SK-MEL-5 (cell line): Measurements from ENCODE around the gene DHODH. TPM values are rescaled to one million over a fixed set of nuclear protein-coding genes. Genes with fewer than 3 reads are reported as not detected.
"Not testable (repeated sequence)": the region's sequence is repeated elsewhere in the genome, so short reads cannot be mapped to it uniquely, and the experiment has no call there.

ENCODE experiments used
- DNase-seq: peaks from one replicate; pipeline ENCODE4 v3.0.0-alpha.2; 2016; ENCODE audit warnings: low read depth, low spot score
- in situ Hi-C: cut with HindIII; loops from 2 replicates; pipeline ENCODE4 v1.10.0; 2016; ENCODE audit warnings: low sequenced_read_pairs, high pct_unique_total_duplicates, low pct_unique_long_range_greater_than_20kb
- polyA plus RNA-seq, 2 experiments: library from polyadenylated mRNA; depleted of rRNA; stranded (reverse); fragments of >200 nt; gene quantifications; 2 replicates each; pipeline ENCODE4 v1.2.3, GENCODE V29; 2015
- total RNA-seq: library from RNA; depleted of rRNA; stranded (reverse); fragments of >200 nt; shearing (Covaris generic); gene quantifications from 2 replicates; pipeline ENCODE4 v1.2.3, GENCODE V29; 2014; rRNA removed

The DHODH gene
- 10.1 and 10.5 TPM in 2 replicates for total RNA-seq
- 11.1 and 12.5 TPM in 2 replicates for polyA plus RNA-seq (2015; cell fraction: cytosol; rRNA removed)
- 12.2 and 17.3 TPM in 2 replicates for polyA plus RNA-seq (2015; cell fraction: nucleus; rRNA removed)

DNA sequence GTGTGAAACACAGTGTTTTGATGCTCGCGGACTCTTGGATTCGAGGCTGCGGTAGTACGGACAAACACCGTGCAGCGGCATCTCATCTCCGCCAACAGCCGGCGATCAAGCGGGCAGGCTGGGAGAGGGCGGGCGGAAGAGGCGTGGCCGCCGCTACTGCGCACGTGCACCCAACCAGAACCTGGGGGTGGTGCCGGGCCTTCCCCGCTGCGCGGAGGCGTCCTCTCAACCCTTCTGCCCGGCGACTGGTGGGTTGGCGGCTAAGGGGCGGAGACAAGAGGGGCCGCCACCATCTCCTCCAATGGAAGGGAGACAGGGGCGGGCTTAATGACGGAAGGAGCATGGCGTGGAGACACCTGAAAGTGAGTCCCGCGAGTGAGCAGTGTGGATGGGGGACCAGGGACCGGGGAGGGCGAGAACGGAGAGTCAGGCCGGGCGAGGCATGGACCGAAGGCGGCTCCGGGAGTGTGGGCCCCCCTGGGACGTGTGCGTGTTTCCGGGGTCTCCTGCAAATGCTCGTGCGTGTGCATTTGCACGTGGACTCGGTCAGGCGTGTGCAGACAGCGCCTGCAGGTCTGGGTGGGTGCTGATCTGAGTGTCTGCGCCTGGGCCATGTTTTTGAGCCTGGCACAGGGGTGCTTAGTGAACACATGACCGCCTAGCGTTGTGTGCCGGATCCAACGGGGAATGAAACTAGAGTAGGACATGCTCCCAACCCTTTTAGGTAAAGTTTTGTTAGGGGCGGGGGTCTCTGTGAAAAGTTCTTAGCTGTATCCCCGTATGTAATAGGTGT lies at the start of gene DHODH:
Gene DHODH, plus strand, starts transcription at position 321 of the 793 bp plus-strand sequence. Its CDS starts 21 bp downstream, at position 342.
- DNase-seq: peak; percentile 96
- in situ Hi-C loops: no loop called here

DNA sequence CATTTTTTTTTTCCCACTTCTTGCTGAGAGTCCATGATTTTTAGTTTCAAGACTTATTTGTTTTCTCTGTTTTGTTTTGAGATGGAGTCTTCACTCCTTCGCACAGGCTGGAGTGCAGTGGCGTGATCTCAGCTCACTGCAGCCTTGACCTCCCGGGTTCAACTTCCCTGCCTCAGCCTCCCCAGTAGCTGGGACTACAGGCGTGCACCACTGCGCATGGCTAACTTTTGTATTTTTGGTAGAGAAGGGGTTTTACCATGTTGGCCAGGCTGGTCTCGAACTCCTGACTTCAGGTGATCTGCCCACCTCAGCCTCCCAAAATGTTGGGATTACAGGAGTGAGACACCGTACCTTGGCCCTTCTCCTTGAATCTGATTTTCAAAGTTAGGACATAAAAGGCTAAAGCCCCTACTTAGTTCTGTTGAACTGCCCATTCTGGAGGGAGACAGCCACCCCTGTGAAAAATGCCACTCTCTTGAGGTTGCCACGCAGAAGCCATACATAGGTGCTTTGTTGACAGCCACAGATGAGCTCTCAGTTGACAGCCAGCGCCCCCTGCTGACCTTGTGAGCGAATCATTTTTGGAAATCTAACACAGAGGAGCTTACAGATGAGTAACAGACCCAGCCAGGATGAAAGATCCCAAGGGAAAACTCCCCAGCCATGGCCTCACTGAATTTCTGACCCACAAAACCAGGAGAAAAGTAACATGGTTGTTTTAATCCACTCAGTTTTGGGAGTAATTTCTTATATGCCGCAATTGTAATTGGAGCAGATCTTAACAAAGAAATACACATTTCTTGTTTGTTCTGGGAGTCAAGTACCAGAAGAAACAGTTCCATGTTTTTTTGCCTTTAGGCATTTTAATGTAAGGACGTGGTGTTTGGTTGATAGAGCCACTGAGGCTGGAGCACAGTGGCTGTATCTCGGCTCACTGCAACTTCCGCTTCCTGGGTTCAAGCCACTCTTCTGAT lies 47.2 kb upstream of the DHODH start:
- DNase-seq: peak; percentile 95
- in situ Hi-C loops: no loop called here

DNA sequence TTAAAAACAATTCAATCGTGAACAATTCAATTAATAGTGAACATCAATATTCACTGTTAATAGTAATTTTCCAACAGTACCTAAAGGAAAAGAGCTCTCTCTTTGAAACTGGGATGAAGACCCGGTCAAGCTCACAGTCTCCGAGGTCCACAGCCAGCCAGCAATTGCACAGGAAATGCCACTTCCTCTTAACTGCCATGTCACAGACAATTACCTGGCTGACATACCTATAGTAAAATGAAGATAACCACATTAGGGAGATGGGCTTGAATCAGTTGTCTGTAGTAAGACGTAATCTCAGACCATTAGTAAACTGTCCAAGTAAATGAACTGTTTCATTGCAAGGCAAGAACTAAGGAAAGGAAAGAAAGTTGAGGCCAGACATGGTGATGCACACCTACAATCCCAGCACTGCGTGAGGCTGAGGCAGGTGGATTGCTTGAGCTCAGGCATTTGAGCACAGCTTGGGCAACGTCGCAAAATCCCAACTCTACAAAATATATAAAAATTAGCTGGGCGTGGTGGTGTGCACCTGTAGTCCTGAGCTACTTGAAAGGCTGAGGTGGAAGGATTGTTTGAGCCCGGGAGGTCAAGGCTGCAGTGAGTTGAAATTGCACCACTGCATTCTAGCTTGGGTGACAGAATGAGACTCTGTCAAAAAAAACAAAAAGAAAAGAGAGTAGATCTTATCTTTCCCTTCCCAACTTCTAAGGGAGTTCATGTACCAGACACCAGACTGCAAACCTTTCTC lies 45.2 kb upstream of the DHODH start:
- DNase-seq: no peak
- in situ Hi-C loops: no loop called here

DNA sequence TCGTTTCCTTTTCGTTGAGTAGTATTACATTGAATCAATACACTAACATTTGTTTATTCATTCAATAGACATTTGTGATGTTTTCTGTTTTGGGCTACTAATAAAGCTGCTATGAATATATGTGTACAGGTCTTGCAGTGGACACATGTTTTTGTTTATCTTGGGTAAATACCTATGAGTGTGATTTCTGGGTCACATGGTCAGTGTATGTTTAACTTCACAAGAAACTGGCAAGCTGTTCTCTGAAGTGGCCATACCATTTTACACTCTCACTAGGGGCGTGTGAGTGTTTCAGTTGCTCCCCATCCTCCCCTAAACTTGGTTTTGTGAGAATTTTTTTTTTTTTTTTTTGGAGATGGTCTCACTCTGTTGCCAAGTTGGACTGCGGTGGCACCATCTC lies 43.3 kb upstream of the DHODH start:
- in situ Hi-C loops: no loop called here
- DNase-seq: no peak

DNA sequence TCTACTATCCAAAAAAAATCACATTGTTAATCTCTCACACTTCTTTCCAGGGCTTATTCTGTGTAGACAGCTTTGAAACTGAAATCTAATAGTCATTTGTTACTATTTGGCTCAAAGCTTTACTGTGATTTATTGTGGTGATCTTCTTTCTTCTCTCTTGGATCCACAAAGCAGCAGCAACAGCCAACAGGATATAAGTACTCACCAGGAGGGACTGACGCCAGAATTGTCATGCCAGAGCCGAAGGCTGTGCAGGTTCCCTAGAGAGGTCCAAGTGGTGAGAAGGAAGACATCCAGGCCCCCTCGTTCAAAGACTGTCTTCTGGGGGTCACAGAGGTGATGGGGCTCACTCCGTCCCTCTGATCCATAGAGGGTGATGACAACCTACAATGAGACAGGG lies 41.6 kb upstream of the DHODH start:
- in situ Hi-C loops: no loop called here

DNA sequence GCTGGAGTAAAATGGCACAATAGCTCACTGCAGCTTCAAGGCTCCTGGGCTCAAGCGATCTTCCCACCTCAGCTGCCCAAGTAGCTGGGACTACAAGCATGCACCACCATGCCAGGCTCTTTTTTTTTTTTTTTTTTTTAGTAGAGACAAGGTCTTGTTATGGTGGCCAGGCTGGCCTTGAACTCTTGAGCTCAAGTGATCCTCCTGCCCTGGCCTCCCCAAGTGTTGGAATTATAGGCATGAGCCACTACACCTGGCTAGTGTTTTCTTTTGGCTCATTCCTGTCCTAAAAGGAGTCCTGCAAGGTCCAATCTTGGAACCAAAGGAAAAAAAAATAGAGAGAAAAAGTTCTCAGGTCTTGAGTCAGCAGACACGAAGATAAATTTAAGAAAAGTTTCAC lies 39.2 kb upstream of the DHODH start:
- in situ Hi-C loops: no loop called here
- DNase-seq: no peak

More for the DNA sequence above, 41.6 kb upstream of the DHODH start:
- DNase-seq: no peak

DNA sequence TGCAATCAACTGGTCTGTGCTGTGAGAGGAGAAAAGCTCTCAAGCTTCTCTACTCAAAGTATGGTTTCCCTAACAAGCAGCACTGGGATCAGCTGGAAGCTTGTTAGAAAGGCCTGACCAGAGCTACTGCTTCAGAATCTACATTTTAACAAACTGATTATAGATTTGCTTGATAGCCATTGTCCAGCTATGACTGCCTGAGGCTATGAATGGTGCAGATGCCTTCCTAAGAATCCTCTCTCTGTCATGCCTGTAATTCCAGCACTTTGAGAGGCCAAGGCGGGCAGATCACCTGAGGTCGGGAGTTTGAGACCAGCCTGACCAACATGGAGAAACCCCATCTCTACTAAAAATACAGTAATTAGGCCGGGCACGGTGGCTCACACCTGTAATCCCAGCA lies 37.0 kb upstream of the DHODH start:
- in situ Hi-C loops: no loop called here
- no peak for DNase-seq

DNA sequence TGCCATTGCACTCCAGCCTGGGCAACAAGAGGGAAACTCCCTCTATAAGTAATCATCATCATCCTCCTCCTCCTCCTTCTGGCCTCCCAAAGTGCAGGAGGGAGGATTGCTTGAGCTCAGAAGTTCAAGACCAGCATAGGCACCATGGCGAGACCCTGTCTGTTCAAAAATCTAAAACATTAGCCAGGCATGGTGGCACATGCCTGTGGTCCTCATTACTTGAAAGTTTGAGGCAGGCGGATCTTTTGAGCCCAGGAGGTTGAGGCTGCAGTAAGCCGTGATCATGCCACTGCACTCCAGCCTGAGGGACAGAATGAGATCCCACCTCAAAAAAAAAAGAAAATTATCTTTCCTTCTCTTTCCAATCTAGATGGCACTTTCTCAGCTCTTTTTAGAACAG lies 36.2 kb upstream of the DHODH start:
- no peak for DNase-seq
- in situ Hi-C loops: no loop called here

DNA sequence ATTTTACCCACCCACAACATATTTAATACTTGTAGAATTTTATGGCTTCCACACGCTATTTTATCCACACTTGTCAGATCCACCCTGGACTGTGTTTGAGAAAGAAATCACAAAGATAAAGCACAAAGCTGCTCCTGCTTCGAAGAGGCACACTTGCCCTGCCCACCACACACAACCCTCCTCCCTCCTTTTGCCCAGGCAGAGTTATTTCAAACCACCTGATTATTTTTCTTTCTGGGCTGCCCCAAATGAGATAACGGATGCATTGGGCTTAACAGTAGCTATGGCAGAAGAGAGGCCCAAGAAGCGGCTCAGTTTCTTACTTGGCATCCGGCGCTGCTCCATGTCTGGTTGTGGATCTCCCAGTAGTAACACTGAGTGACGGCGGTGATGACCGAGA lies 35.5 kb upstream of the DHODH start:
- no peak for DNase-seq
- in situ Hi-C loops: no loop called here

DNA sequence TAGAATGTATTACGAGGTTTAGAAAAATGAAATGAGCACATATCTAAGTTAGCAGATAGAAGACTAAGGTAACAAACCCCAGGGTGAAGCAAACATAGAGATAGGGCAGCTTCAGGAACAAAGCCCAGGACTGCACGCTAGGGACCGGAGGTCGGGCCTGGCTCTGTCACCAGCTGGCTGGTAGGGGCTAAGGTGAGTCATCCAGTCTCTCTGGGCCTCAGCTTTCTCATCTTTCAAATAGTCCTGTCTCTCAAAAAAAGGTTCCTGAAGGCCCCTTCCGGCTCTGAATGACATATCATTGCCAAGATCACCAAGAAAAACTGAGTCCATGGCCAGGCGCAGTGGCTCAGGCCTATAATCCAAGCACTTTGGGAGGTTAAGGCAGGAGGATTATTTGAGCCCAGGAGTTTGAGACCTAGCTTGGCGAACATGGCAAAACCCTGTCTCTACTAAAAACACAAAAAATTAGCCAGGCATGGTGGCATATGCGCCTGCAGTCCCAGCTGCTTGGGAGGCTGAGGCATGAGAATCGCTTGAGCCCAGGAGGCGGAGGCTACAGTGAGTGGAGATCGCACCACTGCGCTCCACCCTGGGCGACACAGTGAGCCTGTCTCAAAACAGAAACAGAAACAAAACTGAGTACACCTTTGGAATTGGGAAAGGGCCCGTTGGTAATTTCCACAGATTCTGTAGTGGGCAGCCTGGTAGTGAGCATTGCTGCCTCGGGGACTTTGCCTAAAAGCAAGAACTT lies 34.3 kb upstream of the DHODH start:
- in situ Hi-C loops: no loop called here

DNA sequence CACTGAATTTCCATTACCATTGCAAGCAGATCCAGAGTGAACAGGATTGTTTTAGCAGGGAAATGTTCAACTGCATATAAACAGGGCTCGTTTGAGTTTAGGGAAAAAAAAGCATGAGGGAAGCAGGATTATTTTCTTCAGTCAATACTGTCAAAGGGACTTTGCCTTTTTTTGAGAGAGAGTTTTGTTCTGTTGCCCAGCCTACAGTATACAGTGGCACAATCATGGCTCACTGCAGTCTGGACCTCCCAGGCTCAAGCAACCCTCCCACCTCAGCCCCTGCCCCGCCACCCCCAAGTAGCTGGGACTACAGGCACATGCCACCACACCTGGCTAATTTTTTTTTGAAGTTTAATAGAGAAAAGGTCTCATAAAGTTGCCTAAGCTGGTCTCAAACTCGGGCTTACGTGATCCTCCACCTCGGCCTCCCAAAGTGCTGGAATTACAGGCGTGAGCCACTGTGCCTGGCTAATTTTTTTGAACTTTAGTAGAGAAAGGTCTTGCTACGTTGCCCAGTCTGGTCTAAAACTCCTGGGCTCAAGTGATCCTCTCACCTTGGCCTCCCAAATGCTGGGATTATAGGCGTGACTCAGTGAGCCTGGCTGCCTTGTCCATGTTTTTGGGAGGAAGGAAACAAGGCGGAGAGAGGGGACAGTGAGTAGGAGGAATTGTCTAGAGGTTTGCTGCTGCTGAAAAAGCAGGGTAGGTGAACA lies 23.1 kb upstream of the DHODH start:
- DNase-seq: no peak
- in situ Hi-C loops: no loop called here

More for the DNA sequence above, 34.3 kb upstream of the DHODH start:
- DNase-seq: no peak

DNA sequence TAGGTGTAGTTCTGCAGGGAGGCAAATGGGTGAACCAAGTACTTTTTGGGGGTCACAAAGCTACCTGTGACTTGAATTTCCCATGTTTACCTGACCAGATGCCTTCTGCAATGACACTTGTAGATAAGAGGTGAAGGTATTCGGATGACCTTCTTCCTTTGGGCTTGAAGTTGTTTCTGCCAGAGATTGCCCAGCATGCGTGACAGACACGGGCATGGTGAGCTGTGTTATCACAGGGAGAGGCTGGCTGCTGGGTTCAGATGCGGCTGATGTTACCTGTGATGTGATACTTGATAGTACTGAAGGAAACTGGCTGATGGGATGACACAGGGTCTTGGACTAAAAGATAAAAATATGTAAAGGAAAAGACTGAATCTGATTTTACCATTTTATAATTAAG lies 22.4 kb upstream of the DHODH start:
- in situ Hi-C loops: no loop called here
- no peak for DNase-seq

DNA sequence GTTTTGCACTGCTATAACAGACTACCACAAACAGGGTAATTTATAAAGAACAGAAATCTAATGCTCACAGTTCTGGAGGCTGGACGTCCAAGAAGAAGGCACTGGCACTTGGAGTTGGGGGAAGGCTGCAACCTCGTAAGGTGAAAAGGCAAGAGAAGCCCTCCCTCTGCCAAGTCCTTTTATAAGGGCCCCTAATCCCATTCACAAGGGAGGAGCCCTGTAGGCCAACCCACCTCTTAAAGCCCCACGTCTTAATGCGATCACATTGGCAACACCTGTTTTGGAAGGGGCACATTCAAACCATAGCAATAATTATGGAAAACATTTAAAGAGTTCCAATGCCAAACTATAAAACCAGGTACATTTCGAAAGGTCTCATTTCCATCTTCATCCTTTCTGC lies 13.5 kb upstream of the DHODH start:
- in situ Hi-C loops: no loop called here

DNA sequence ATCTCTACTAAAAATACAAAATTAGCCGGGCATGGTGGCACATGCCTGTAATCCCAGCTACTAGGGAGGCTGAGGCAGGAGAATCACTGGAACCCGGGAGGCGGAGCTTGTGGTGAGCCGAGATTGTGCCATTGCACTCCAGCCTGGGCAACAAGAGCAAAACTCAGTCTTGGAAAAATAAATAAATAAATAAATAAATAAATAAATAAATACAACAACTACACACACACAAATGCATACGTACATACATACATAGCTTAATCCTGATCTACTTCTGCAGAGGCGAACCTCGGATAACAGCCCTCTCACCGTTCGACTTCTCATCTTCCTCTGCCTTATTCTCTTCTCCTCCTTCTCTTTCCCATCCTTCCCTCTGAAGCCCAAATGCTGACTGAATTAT lies 11.0 kb upstream of the DHODH start:
- in situ Hi-C loops, DNase-seq: not testable (repeated sequence)

More for the DNA sequence above, 13.5 kb upstream of the DHODH start:
- no peak for DNase-seq

DNA sequence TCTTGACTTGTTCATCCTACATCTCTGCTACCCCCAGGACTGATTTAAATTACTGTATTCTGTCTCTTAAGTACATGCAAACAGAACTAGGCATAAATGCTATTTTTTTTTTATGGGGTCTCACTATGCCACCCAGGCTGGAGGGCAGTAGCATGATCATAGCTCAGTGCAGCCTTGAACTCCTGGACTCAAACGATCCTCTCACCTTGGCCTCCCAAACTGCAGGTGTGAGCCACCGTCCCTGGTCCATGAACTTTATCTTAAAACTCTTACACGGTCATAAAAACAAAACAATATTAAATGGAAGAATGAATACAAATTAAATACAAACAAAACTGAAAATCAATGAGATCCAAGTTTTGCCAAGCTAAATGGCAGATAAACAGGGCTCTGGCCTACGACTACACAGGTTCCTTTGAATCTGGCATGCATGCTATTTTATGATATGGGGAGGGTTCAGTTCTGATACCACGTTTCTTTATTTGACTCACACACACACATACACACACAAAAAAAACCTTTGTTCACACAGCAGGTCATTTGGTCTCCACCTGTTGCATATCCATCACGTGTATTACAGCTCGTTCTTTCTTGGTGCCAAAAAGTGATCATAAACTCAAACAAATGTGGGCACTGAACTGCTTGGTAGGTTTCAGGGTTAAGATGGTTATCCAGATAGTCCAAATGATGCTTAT lies 7.2 kb upstream of the DHODH start:
- in situ Hi-C loops: no loop called here
- DNase-seq: peak; percentile 40

DNA sequence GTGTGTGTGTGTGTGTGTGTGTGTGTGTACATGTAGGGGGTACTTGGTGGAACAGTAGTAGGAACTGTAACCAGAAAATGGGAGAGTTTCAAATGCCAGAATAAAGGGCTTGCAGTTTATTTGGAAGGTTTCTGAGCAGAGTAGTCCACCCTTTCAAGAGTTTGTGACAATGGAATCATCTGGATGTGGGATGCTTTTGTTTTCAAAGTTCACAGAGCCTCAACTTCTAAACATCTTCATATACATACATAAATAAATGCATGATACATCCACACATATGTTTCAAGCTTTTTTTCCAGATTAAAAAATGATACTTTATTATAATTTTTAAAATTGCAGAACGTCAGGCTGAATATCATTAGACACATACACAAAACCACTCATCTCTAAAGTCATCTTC lies 5.9 kb upstream of the DHODH start:
- DNase-seq: no peak
- in situ Hi-C loops: no loop called here
